HG03060 (cell line): ENCODE data around the gene SYNDIG1L.
"Not testable (repeated sequence)": the region's sequence is repeated elsewhere in the genome, so short reads cannot be mapped to it uniquely, and the experiment has no call there.

Experiments used
- ATAC-seq: cut with Tn5 transposase; IDR thresholded peaks from one replicate; pipeline ENCODE4 v1.9.1; 2021; ENCODE audit warnings: low read depth, moderate number of reproducible peaks; ENCODE audit not compliant: unreplicated experiment

The SYNDIG1L gene

GRCh38 chr14:74426202-74426582 lies at the start of gene SYNDIG1L:
TSS of gene SYNDIG1L (minus strand) at chr14:74426210. CDS start at chr14:74409744, 16,466 bp downstream.
- no peak for ATAC-seq

- no peak for ATAC-seq
These were observed 49.7 kb upstream of the SYNDIG1L start for GRCh38 chr14:74475678-74476077.

- ATAC-seq = no peak
These were observed 48.4 kb upstream of the SYNDIG1L start for GRCh38 chr14:74474376-74474775.

- no peak for ATAC-seq
These were observed 46.6 kb upstream of the SYNDIG1L start for GRCh38 chr14:74472601-74473000.

GRCh38 chr14:74469548-74470518 lies 43.8 kb upstream of the SYNDIG1L start:
- ATAC-seq = no peak

- no peak for ATAC-seq
These were observed 42.5 kb upstream of the SYNDIG1L start for GRCh38 chr14:74468513-74468912.

- ATAC-seq = no peak
These were observed 39.3 kb upstream of the SYNDIG1L start for GRCh38 chr14:74465335-74465734.

GRCh38 chr14:74464785-74465184 lies 38.8 kb upstream of the SYNDIG1L start:
- ATAC-seq = no peak

GRCh38 chr14:74463697-74464096 lies 37.7 kb upstream of the SYNDIG1L start:
- no peak for ATAC-seq

GRCh38 chr14:74462993-74463392 lies 37.0 kb upstream of the SYNDIG1L start:
- no peak for ATAC-seq

- ATAC-seq = no peak
These were observed 34.0 kb upstream of the SYNDIG1L start for GRCh38 chr14:74459976-74460375.

GRCh38 chr14:74459289-74459946 lies 33.4 kb upstream of the SYNDIG1L start:
- ATAC-seq = no peak

GRCh38 chr14:74457565-74457895 lies 31.5 kb upstream of the SYNDIG1L start:
- ATAC-seq = no peak

- no peak for ATAC-seq
These were observed 30.9 kb upstream of the SYNDIG1L start for GRCh38 chr14:74456684-74457564.

- ATAC-seq = not testable (repeated sequence)
These were observed 28.4 kb upstream of the SYNDIG1L start for GRCh38 chr14:74454397-74454796.

- no peak for ATAC-seq
These were observed 18.9 kb upstream of the SYNDIG1L start for GRCh38 chr14:74444866-74445265.

- ATAC-seq = no peak
These were observed 16.7 kb upstream of the SYNDIG1L start for GRCh38 chr14:74442757-74443156.

GRCh38 chr14:74441113-74441512 lies 15.1 kb upstream of the SYNDIG1L start:
- ATAC-seq = no peak

- ATAC-seq = no peak
These were observed 12.4 kb upstream of the SYNDIG1L start for GRCh38 chr14:74438351-74438915.

- ATAC-seq = no peak
These were observed 11.6 kb upstream of the SYNDIG1L start for GRCh38 chr14:74437496-74438053.
